ENCODE data around the gene LRCH1.

DNA sequence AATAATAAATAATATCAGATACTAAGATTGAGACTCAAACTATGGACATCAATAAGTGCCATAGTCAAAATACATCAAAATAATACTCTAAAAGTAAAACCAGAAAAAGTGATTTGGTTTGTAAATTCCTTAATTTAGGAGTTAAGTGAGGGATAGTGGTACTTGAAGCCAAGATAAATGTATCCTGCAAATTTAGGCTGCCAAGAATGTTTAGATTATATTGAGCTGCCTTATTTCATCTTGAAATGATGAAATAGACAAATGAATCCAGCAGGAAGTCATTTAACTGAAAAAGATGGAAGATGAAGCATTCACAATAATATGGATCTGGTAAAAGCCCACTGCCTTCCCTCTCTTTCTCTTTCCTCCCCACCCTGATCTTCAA, 112.3 kb downstream of the LRCH1 start:
- TF ChIP-seq, protein P1, sequence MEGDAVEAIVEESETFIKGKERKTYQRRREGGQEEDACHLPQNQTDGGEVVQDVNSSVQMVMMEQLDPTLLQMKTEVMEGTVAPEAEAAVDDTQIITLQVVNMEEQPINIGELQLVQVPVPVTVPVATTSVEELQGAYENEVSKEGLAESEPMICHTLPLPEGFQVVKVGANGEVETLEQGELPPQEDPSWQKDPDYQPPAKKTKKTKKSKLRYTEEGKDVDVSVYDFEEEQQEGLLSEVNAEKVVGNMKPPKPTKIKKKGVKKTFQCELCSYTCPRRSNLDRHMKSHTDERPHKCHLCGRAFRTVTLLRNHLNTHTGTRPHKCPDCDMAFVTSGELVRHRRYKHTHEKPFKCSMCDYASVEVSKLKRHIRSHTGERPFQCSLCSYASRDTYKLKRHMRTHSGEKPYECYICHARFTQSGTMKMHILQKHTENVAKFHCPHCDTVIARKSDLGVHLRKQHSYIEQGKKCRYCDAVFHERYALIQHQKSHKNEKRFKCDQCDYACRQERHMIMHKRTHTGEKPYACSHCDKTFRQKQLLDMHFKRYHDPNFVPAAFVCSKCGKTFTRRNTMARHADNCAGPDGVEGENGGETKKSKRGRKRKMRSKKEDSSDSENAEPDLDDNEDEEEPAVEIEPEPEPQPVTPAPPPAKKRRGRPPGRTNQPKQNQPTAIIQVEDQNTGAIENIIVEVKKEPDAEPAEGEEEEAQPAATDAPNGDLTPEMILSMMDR (IDR thresholded peaks at IDR 0.05) = no peak
- TF ChIP-seq, protein P2, sequence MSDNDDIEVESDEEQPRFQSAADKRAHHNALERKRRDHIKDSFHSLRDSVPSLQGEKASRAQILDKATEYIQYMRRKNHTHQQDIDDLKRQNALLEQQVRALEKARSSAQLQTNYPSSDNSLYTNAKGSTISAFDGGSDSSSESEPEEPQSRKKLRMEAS (CRISPR knock-in tag; IDR thresholded peaks at IDR 0.05) = no peak
- TF ChIP-seq CREB1 (CRISPR knock-in tag; IDR thresholded peaks at IDR 0.05) (no peak), TCF7 (CRISPR knock-in tag; IDR thresholded peaks at IDR 0.05; ENCODE audit: low read depth) (no peak), CBFB (CRISPR knock-in tag; IDR thresholded peaks at IDR 0.05; ENCODE audit: low read depth) (no peak)
- TF ChIP-seq, protein P3, sequence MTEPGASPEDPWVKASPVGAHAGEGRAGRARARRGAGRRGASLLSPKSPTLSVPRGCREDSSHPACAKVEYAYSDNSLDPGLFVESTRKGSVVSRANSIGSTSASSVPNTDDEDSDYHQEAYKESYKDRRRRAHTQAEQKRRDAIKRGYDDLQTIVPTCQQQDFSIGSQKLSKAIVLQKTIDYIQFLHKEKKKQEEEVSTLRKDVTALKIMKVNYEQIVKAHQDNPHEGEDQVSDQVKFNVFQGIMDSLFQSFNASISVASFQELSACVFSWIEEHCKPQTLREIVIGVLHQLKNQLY (CRISPR knock-in tag; IDR thresholded peaks at IDR 0.05) = no peak
- TF ChIP-seq, protein P4, sequence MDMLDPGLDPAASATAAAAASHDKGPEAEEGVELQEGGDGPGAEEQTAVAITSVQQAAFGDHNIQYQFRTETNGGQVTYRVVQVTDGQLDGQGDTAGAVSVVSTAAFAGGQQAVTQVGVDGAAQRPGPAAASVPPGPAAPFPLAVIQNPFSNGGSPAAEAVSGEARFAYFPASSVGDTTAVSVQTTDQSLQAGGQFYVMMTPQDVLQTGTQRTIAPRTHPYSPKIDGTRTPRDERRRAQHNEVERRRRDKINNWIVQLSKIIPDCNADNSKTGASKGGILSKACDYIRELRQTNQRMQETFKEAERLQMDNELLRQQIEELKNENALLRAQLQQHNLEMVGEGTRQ (CRISPR knock-in tag; IDR thresholded peaks at IDR 0.05) = no peak
